ENCODE data around the gene TMEM220.
"Not testable (repeated sequence)": the region's sequence is repeated elsewhere in the genome, so short reads cannot be mapped to it uniquely, and the experiment has no call there.

TMEM220 gene

GRCh38 chr17:10728331-10728892 lies 1.4 kb downstream of the TMEM220 start:
- no peak for DNase-seq (ENCODE audit: low spot score)

GRCh38 chr17:10727192-10727591 lies 2.6 kb downstream of the TMEM220 start:
- DNase-seq (ENCODE audit: low spot score): peak; percentile 55

GRCh38 chr17:10726196-10726595 lies 3.6 kb downstream of the TMEM220 start:
- DNase-seq (ENCODE audit: low spot score): no peak

GRCh38 chr17:10725262-10725661 lies 4.6 kb downstream of the TMEM220 start:
- no peak for DNase-seq (ENCODE audit: low spot score)

GRCh38 chr17:10724546-10725195 lies 5.2 kb downstream of the TMEM220 start:
- DNase-seq (ENCODE audit: low spot score): no peak

- DNase-seq (ENCODE audit: low spot score): no peak
Observed at GRCh38 chr17:10718547-10718946, 11.3 kb downstream of the TMEM220 start.

- DNase-seq (ENCODE audit: low spot score): no peak
Observed at GRCh38 chr17:10716218-10716617, 13.6 kb downstream of the TMEM220 start.

- no peak for DNase-seq (ENCODE audit: low spot score)
Observed at GRCh38 chr17:10713318-10713717, 16.5 kb downstream of the TMEM220 start.

GRCh38 chr17:10705727-10706126 lies 24.1 kb downstream of the TMEM220 start:
- no peak for DNase-seq (ENCODE audit: low spot score)

- DNase-seq (ENCODE audit: low spot score): no peak
Observed at GRCh38 chr17:10702574-10702973, 27.2 kb downstream of the TMEM220 start.

GRCh38 chr17:10699856-10700255 lies 30.0 kb downstream of the TMEM220 start:
- DNase-seq (ENCODE audit: low spot score): peak; percentile 32

- no peak for DNase-seq (ENCODE audit: low spot score)
Observed at GRCh38 chr17:10698096-10698818, 31.6 kb downstream of the TMEM220 start.

- DNase-seq (ENCODE audit: low spot score): peak; percentile 94
Observed at GRCh38 chr17:10697092-10698081, 32.4 kb downstream of the TMEM220 start, which contains the start of the genes ADPRM and SCO1. Gene ADPRM, plus strand, starts transcription at chr17:10697594. Its CDS starts 7,333 bp downstream, at chr17:10704927. Gene SCO1, minus strand, starts transcription at chr17:10697533. Its CDS starts 26 bp downstream, at chr17:10697507.

GRCh38 chr17:10695875-10696407 lies 33.9 kb downstream of the TMEM220 start:
- not testable (repeated sequence) for DNase-seq (ENCODE audit: low spot score)

- no peak for DNase-seq (ENCODE audit: low spot score)
Observed at GRCh38 chr17:10687499-10687898, 42.3 kb downstream of the TMEM220 start.

GRCh38 chr17:10683853-10684252 lies 46.0 kb downstream of the TMEM220 start:
- no peak for DNase-seq (ENCODE audit: low spot score)

- no peak for DNase-seq (ENCODE audit: low spot score)
Observed at GRCh38 chr17:10681866-10682446, 47.9 kb downstream of the TMEM220 start.

- no peak for DNase-seq (ENCODE audit: low spot score)
Observed at GRCh38 chr17:10674704-10675103, 55.1 kb downstream of the TMEM220 start.

- DNase-seq (ENCODE audit: low spot score): no peak
Observed at GRCh38 chr17:10673312-10673711, 56.5 kb downstream of the TMEM220 start.

GRCh38 chr17:10668775-10669174 lies 61.0 kb downstream of the TMEM220 start:
- DNase-seq (ENCODE audit: low spot score): no peak

- DNase-seq (ENCODE audit: low spot score): no peak
Observed at GRCh38 chr17:10666906-10667305, 62.9 kb downstream of the TMEM220 start.

All from activated CD4-positive, alpha-beta T cell treated with anti-CD3 and anti-CD28 coated beads, Interleukin-2, Interleukin-4, amounts not matched to agents 100 ng/mL and 50 ng/mL, durations not matched to agents 16 hours and 8 hours (primary cell).